SK-N-SH (cell line): ENCODE data around the gene TRPM1. TPM values are rescaled to one million over a fixed set of nuclear protein-coding genes. Genes with fewer than 3 reads are reported as not detected.

Source experiments
- CTCF ChIA-PET: fragments of 300-600, 350-600 bp; formaldehyde crosslinking; extraction: SDS; loops from one replicate; lab custom pipeline; 2021; lab: Yijun Ruan, JAX
- POLR2A ChIA-PET: fragments of 350-600 bp; sonication (Branson Sonifier 250); formaldehyde crosslinking; extraction: SDS; loops from one replicate; lab custom pipeline; 2020; ENCODE audit warnings: antibody characterized with exemption, inconsistent platforms; lab: Yijun Ruan, JAX
- DNase-seq: peaks from one replicate; pipeline ENCODE4 v3.0.0; 2012
- H2AFZ ChIP-seq: fragments of 200-600 bp; sonication (generic); 2 replicates; pipeline ENCODE4 v1.8.1; 2016; ENCODE audit warnings: antibody characterized with exemption, mild to moderate bottlenecking, low read depth
- H3F3A ChIP-seq: fragments of 200-600 bp; sonication (generic); replicated peaks from 2 replicates; pipeline ENCODE3; 2016; ENCODE audit warnings: antibody characterized with exemption, mild to moderate bottlenecking; ENCODE audit not compliant: insufficient read depth
- H3K27ac ChIP-seq, 2 experiments: fragments of 200-500 bp in 1 of 2; fragments of 200-600 bp in 1 of 2; sonication (Bioruptor generic) in 1 of 2; sonication (generic), shearing (Covaris generic) in 1 of 2; 2 replicates each; pipeline versions ENCODE4 v1.5.1 to v1.6.1; 2014 to 2016; ENCODE audit warnings: low read depth in 2 of 2, inconsistent platforms in 1 of 2, low read length in 1 of 2, mild to moderate bottlenecking in 1 of 2, mixed read lengths in 1 of 2
- H3K27me3 ChIP-seq: fragments of 200-600 bp; sonication (generic), shearing (Covaris generic); 2 replicates; pipeline ENCODE4 v1.6.1; 2016; ENCODE audit warnings: mixed run types; ENCODE audit not compliant: insufficient read depth
- H3K36me3 ChIP-seq, 2 experiments: fragments of 200-500 bp in 1 of 2; fragments of 200-600 bp in 1 of 2; sonication (Bioruptor generic) in 1 of 2; sonication (generic) in 1 of 2; replicated peaks in 1 of 2; 2 replicates each; pipeline versions ENCODE3 to v1.5.1; 2014 to 2016; ENCODE audit warnings: low read length in 1 of 2, mild to moderate bottlenecking in 1 of 2; ENCODE audit not compliant: insufficient read depth in 2 of 2, control insufficient read depth in 1 of 2
- H3K4me1 ChIP-seq, 2 experiments: fragments of 200-500 bp in 1 of 2; fragments of 200-600 bp in 1 of 2; sonication (Bioruptor generic) in 1 of 2; sonication (generic), shearing (Covaris generic) in 1 of 2; 2 replicates each; pipeline versions ENCODE4 v1.5.1 to v1.6.1; 2014 to 2016; ENCODE audit warnings: low read depth in 1 of 2, low read length in 1 of 2, mixed run types in 1 of 2; ENCODE audit not compliant: insufficient read depth in 2 of 2, control insufficient read depth in 1 of 2
- H3K4me2 ChIP-seq: fragments of 200-600 bp; sonication (generic), shearing (Covaris generic); 2 replicates; pipeline ENCODE4 v1.6.1; 2017; ENCODE audit warnings: mixed run types
- H3K4me3 ChIP-seq, 2 experiments: fragments of 200-500 bp in 1 of 2; fragments of 200-600 bp in 1 of 2; sonication (Bioruptor generic) in 1 of 2; sonication (generic), shearing (Covaris generic) in 1 of 2; 2 replicates each; pipeline versions ENCODE4 v1.5.1 to v1.8.1; 2014 to 2016; ENCODE audit warnings: low read depth in 2 of 2, inconsistent platforms in 1 of 2, low read length in 1 of 2, mild to moderate bottlenecking in 1 of 2, mixed read lengths in 1 of 2, moderate library complexity in 1 of 2
- H3K79me2 ChIP-seq: fragments of 200-600 bp; sonication (generic); 2 replicates; pipeline ENCODE4 v1.8.1; 2017; ENCODE audit warnings: mild to moderate bottlenecking; ENCODE audit not compliant: insufficient read depth
- H3K9ac ChIP-seq: fragments of 200-600 bp; sonication (generic); 2 replicates; pipeline ENCODE4 v1.6.1; 2017; ENCODE audit warnings: mixed run types
- H3K9me2 ChIP-seq: fragments of 200-600 bp; sonication (generic); 2 replicates; pipeline ENCODE4 v1.6.1; 2017; ENCODE audit warnings: mixed run types
- H3K9me3 ChIP-seq: fragments of 200-600 bp; sonication (generic); 2 replicates; pipeline ENCODE4 v1.6.1; 2017; ENCODE audit warnings: mixed run types, mild to moderate bottlenecking, moderate library complexity
- H4K20me1 ChIP-seq: fragments of 200-600 bp; sonication (generic); 2 replicates; pipeline ENCODE4 v1.6.1; 2017; ENCODE audit warnings: mild to moderate bottlenecking, mixed run types; ENCODE audit not compliant: insufficient read depth
- EZH2phosphoT487 ChIP-seq: fragments of 200-600 bp; sonication (generic); IDR thresholded peaks from 2 replicates; pipeline ENCODE4 v1.6.1; 2017; ENCODE audit warnings: low read depth, mixed run types, mild to moderate bottlenecking, antibody characterized with exemption, moderate library complexity, borderline replicate concordance
- FOXJ3 ChIP-seq: sonication (generic); formaldehyde crosslinking; IDR thresholded peaks from 2 replicates; pipeline ENCODE4 v1.5.1; 2020; ENCODE audit warnings: mild to moderate bottlenecking, missing genetic modification reagents
- NRF1 ChIP-seq: IDR thresholded peaks from 2 replicates; pipeline ENCODE4 v1.6.1; 2012; ENCODE audit warnings: low read depth, mild to moderate bottlenecking, low read length
- RFX5 ChIP-seq: IDR thresholded peaks from 2 replicates; pipeline ENCODE4 v1.6.1; 2012; ENCODE audit warnings: mild to moderate bottlenecking, improper control_type of control experiment, low read length
- SIN3A ChIP-seq: IDR thresholded peaks from 2 replicates; pipeline ENCODE4 v1.6.1; 2012; ENCODE audit warnings: low read depth, mild to moderate bottlenecking, low read length, moderate library complexity, borderline replicate concordance
- TEAD4 ChIP-seq: IDR thresholded peaks from 2 replicates; pipeline ENCODE4 v1.4.0; 2012; ENCODE audit warnings: mild to moderate bottlenecking, borderline replicate concordance; ENCODE audit not compliant: insufficient read depth
- WGBS: methylation state at CpG from one replicate; pipeline ENCODE4 v1.1.6; 2017; ENCODE audit warnings: low lambda C conversion rate; 5-methylcytosine and 5-hydroxymethylcytosine counted together
- polyA plus RNA-seq, 3 experiments: library from polyadenylated mRNA; depleted of rRNA; stranded (reverse); fragments of >200 nt; gene quantifications; 2 replicates each; pipeline ENCODE4 v1.2.3, GENCODE V29; 2012
- TF ChIP-seq, protein P1 (sequence below): fragments of 150-350 bp; IDR thresholded peaks from 2 replicates; pipeline ENCODE4 v1.6.1; 2017; ENCODE audit warnings: antibody characterized with exemption, low read length, low read depth, borderline replicate concordance
- TF ChIP-seq, protein P2 (sequence below): IDR thresholded peaks from 2 replicates; pipeline ENCODE4; 2012
- TF ChIP-seq, protein P3 (sequence below): IDR thresholded peaks from 2 replicates; pipeline ENCODE4 v1.6.1; 2012; ENCODE audit warnings: mild to moderate bottlenecking, low read depth, low read length, moderate library complexity
- TF ChIP-seq, protein P4 (sequence below): IDR thresholded peaks from 2 replicates; pipeline ENCODE4 v1.4.0; 2012; ENCODE audit warnings: low read depth
- TF ChIP-seq, protein P5 (sequence below): IDR thresholded peaks from 2 replicates; pipeline ENCODE4 v1.4.0; 2012; ENCODE audit warnings: low read depth, borderline replicate concordance
- TF ChIP-seq, protein P6 (sequence below): fragments of 150-350 bp; IDR thresholded peaks from 2 replicates; pipeline ENCODE4 v1.6.1; 2016; ENCODE audit warnings: mild to moderate bottlenecking, low read depth, low read length

The TRPM1 gene
- polyA plus RNA-seq, 1 of the 3 experiments (the other 2 are of a cell fraction) = not detected

DNA sequence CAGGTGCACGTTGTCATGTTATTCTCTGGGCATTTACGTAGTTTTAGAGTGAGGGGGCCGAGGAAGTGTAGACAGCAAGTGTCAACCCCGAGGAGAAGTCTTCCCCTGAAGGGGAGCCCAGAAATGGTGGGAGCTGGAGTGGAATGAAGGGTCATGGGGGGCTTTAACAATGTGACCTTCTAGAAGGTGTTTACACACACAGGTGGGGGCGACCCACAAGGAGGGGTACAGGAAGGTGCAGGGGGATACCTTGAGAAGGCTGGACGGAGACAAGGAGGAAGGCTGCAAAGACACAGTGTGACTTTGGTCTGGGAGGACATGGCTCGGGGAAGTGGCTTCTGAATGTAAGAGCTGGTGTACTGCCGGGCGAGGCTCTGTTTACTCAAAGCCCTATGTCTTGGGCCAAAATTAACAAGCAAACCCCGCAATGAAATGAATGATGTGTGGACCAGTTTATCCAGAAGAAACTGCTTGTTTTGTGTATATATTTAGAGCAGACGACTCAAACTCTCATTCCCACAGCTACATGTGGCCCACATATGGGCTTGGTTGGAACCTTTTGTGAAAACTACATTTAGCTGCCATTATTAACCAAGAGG is 18.7 kb downstream of the TRPM1 start:
- no peaks in the 10 kb centered on the region for H3F3A ChIP-seq
- no peaks in the 10 kb centered on the region for H3K9me2 ChIP-seq
- peaks cover 0 to 18% of the 10 kb centered on the region in 2 experiments; a peak in 1 of 4 replicates for H3K4me1 ChIP-seq
- no peaks in the 10 kb centered on the region for H3K27me3 ChIP-seq
- no peaks in the 10 kb centered on the region for H3K36me3 ChIP-seq
- H4K20me1 ChIP-seq = no peaks in the 10 kb centered on the region
- no peak overlapping the region for H3K4me3 ChIP-seq
- H3K79me2 ChIP-seq = no peaks in the 10 kb centered on the region
- H3K27ac ChIP-seq = no peak overlapping the region
- WGBS = 60% methylated on average over 11 of the region's 11 CpGs
- TF ChIP-seq, protein P1, sequence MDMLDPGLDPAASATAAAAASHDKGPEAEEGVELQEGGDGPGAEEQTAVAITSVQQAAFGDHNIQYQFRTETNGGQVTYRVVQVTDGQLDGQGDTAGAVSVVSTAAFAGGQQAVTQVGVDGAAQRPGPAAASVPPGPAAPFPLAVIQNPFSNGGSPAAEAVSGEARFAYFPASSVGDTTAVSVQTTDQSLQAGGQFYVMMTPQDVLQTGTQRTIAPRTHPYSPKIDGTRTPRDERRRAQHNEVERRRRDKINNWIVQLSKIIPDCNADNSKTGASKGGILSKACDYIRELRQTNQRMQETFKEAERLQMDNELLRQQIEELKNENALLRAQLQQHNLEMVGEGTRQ = no peak
- TF ChIP-seq, protein P2, sequence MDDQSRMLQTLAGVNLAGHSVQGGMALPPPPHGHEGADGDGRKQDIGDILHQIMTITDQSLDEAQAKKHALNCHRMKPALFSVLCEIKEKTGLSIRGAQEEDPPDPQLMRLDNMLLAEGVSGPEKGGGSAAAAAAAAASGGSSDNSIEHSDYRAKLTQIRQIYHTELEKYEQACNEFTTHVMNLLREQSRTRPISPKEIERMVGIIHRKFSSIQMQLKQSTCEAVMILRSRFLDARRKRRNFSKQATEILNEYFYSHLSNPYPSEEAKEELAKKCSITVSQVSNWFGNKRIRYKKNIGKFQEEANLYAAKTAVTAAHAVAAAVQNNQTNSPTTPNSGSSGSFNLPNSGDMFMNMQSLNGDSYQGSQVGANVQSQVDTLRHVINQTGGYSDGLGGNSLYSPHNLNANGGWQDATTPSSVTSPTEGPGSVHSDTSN = no peak
- TF ChIP-seq NRF1 (no peak), TEAD4 (no peak)
- ChIA-PET POLR2A (no interaction called here), CTCF (interaction anchor here (0.5 to 3.2 kb wide), 2 partner anchors 46 to 180 kb away, joined by 3 to 17 read pairs; no protein-coding TSS in a partner anchor)
- no peaks in the 10 kb centered on the region for H3K9me3 ChIP-seq
- H3K4me2 ChIP-seq = no peak overlapping the region
- no peak overlapping the region for H2AFZ ChIP-seq
- no peak for DNase-seq
- H3K9ac ChIP-seq = no peak overlapping the region

DNA sequence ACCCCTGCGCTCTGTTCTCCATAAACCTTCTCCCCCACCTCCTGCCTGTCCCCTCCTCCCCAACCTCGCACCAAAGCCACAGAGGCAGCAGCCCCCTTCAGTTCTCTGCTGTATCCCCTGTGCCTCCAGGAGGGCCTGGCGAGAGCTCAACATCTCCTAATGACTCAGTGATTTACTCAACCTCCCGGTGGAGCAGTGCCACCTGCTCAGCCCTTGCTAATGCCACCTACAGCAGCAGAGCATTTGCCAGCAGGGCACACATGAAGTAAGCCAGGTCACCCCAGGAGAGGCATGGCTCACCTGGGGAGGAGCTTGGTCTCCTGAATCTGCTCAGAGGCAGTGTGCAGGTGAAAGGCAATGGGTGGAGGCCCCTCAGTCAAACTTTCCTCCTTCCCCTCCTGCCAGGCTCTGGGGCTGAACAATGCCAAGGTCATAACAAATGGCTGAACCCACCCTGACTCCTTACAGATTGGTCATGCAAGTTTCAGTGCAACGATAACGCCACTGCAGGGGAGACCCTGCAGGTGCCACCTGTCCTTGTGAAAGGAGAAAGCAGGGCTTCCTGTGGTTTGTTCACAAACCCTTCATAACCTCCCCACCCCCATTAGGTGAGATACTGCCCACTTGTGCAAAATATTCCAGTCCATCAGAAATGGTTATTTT is 19.8 kb downstream of the TRPM1 start:
- Histone ChIP-seq H3K36me3 (no peaks in the 10 kb centered on the region), H3K4me1 (peaks cover 0 to 18% of the 10 kb centered on the region in 2 experiments; a peak in 1 of 4 replicates), H2AFZ (no peak overlapping the region), H3K9me3 (no peaks in the 10 kb centered on the region), H3K9me2 (no peaks in the 10 kb centered on the region), H4K20me1 (no peaks in the 10 kb centered on the region), H3K27ac (no peak overlapping the region), H3K4me2 (no peak overlapping the region), H3F3A (no peaks in the 10 kb centered on the region), H3K4me3 (no peak overlapping the region), H3K79me2 (no peaks in the 10 kb centered on the region), H3K27me3 (no peaks in the 10 kb centered on the region), H3K9ac (no peak overlapping the region)
- WGBS = 74% methylated on average over 6 of the region's 6 CpGs
- no peak for DNase-seq
- ChIA-PET POLR2A (no interaction called here), CTCF (interaction anchor here (3.2 kb wide), 1 partner anchor 47 kb away, joined by 17 read pairs; no protein-coding TSS in a partner anchor)
- TF ChIP-seq RFX5 (no peak), EZH2phosphoT487 (no peak), SIN3A (no peak), FOXJ3 (CRISPR knock-in tag) (no peak), TEAD4 (no peak)
- TF ChIP-seq, protein P2 = no peak
- TF ChIP-seq, protein P3, sequence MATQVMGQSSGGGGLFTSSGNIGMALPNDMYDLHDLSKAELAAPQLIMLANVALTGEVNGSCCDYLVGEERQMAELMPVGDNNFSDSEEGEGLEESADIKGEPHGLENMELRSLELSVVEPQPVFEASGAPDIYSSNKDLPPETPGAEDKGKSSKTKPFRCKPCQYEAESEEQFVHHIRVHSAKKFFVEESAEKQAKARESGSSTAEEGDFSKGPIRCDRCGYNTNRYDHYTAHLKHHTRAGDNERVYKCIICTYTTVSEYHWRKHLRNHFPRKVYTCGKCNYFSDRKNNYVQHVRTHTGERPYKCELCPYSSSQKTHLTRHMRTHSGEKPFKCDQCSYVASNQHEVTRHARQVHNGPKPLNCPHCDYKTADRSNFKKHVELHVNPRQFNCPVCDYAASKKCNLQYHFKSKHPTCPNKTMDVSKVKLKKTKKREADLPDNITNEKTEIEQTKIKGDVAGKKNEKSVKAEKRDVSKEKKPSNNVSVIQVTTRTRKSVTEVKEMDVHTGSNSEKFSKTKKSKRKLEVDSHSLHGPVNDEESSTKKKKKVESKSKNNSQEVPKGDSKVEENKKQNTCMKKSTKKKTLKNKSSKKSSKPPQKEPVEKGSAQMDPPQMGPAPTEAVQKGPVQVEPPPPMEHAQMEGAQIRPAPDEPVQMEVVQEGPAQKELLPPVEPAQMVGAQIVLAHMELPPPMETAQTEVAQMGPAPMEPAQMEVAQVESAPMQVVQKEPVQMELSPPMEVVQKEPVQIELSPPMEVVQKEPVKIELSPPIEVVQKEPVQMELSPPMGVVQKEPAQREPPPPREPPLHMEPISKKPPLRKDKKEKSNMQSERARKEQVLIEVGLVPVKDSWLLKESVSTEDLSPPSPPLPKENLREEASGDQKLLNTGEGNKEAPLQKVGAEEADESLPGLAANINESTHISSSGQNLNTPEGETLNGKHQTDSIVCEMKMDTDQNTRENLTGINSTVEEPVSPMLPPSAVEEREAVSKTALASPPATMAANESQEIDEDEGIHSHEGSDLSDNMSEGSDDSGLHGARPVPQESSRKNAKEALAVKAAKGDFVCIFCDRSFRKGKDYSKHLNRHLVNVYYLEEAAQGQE = no peak
- TF ChIP-seq, protein P4, sequence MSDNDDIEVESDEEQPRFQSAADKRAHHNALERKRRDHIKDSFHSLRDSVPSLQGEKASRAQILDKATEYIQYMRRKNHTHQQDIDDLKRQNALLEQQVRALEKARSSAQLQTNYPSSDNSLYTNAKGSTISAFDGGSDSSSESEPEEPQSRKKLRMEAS = no peak
- TF ChIP-seq, protein P5, sequence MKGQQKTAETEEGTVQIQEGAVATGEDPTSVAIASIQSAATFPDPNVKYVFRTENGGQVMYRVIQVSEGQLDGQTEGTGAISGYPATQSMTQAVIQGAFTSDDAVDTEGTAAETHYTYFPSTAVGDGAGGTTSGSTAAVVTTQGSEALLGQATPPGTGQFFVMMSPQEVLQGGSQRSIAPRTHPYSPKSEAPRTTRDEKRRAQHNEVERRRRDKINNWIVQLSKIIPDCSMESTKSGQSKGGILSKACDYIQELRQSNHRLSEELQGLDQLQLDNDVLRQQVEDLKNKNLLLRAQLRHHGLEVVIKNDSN = no peak
- TF ChIP-seq, protein P6, sequence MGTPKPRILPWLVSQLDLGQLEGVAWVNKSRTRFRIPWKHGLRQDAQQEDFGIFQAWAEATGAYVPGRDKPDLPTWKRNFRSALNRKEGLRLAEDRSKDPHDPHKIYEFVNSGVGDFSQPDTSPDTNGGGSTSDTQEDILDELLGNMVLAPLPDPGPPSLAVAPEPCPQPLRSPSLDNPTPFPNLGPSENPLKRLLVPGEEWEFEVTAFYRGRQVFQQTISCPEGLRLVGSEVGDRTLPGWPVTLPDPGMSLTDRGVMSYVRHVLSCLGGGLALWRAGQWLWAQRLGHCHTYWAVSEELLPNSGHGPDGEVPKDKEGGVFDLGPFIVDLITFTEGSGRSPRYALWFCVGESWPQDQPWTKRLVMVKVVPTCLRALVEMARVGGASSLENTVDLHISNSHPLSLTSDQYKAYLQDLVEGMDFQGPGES = no peak
